Right lobe of liver (tissue), 4 donors: ENCODE results near the gene SLC22A4.

Experiments used
- POLR2A ChIP-seq: fragments of 450-650 bp; IDR thresholded peaks from one replicate; pipeline ENCODE4 v1.6.1; 2017; ENCODE audit warnings: antibody characterized with exemption, mild to moderate bottlenecking
- TF ChIP-seq, protein P1 (sequence below), 4 donors: fragments of 200-600 bp in 3 of 4; fragments of 450-650 bp in 1 of 4; IDR thresholded peaks; one replicate each; pipeline versions ENCODE4 v1.5.1 to v1.8.0; 2016 to 2022; ENCODE audit warnings: antibody characterized with exemption in 4 of 4, mild to moderate bottlenecking in 2 of 4
- donor health status: DM: no; HTN: no; CAD: no.
- donor health status: DM: no; HTN: no; CAD: no.
- donor health status: DM: no; HTN: yes; CAD: no.

DNA sequence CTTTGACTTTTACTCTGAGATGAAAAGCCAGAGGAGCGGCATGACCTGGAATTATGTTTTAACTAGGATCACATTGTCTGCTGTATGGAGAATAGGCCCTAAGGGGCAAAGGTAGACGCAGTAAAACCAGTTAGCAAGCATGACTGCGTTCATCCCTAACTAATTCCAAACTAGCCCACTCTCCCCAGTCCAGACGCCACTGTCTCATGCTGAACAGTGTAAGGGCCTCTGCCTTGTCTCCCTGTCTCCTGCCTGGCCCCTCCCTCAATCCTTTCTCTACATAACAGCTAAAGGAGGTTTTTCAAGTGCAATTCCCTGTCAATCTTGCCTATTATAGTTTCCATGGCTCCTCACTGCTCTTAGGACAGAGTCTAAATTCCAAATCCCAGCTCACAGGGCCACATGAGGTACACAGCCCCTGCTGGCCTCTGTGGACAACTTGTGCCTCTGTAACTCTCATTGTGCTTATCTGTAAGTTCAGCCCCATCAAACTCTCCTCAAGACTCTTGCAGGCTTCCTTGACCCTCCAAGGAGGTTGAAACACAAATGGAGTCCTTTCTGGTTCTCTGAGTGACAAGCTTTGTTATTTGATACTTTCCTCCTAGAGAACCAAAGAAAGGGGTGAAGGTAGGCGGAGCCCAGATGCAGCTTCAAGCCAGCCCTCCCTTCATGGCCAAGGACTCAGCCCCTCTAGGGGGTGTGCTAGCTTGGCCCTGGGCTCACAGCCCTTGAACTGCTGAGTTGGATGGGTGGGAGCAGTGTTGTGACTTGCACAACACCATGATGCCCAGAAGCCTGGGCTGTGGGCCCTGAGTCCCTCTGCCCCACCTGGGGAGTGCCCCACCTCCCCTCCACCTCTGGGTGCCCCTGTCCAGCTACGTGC lies 16.0 kb upstream of the SLC22A4 start:
- TF ChIP-seq, protein P1, sequence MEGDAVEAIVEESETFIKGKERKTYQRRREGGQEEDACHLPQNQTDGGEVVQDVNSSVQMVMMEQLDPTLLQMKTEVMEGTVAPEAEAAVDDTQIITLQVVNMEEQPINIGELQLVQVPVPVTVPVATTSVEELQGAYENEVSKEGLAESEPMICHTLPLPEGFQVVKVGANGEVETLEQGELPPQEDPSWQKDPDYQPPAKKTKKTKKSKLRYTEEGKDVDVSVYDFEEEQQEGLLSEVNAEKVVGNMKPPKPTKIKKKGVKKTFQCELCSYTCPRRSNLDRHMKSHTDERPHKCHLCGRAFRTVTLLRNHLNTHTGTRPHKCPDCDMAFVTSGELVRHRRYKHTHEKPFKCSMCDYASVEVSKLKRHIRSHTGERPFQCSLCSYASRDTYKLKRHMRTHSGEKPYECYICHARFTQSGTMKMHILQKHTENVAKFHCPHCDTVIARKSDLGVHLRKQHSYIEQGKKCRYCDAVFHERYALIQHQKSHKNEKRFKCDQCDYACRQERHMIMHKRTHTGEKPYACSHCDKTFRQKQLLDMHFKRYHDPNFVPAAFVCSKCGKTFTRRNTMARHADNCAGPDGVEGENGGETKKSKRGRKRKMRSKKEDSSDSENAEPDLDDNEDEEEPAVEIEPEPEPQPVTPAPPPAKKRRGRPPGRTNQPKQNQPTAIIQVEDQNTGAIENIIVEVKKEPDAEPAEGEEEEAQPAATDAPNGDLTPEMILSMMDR (IDR thresholded peaks at IDR 0.05) = no peak
- TF ChIP-seq POLR2A = no peak
